Liver (tissue), 9 donors: Measurements from ENCODE around the gene ELAVL1. TPM values are rescaled to one million over a fixed set of nuclear protein-coding genes. Genes with fewer than 3 reads are reported as not detected.

Experiments used
- DNase-seq: peaks from one replicate; pipeline ENCODE4 v3.0.0-alpha.2; 2017; ENCODE audit warnings: low spot score
- H3K27ac ChIP-seq, 2 donors: one replicate each; pipeline ENCODE4 v1.7.0; 2013; ENCODE audit warnings: inconsistent platforms in 2 of 2, low read length in 2 of 2, control low read depth in 1 of 2, low read depth in 1 of 2, mild to moderate bottlenecking in 1 of 2
- H3K27me3 ChIP-seq, 4 donors: one replicate each; pipeline versions ENCODE4 v1.6.1 to v1.7.0; 2013; ENCODE audit warnings: low read length in 3 of 4, inconsistent platforms in 1 of 4, mild to moderate bottlenecking in 1 of 4, moderate library complexity in 1 of 4; ENCODE audit not compliant: control insufficient read depth in 4 of 4, insufficient read depth in 4 of 4
- H3K36me3 ChIP-seq, 4 donors: one replicate each; pipeline versions ENCODE4 v1.6.1 to v1.7.0; 2013; ENCODE audit warnings: low read length in 3 of 4, mild to moderate bottlenecking in 3 of 4, low read depth in 1 of 4, moderate library complexity in 1 of 4; ENCODE audit not compliant: control insufficient read depth in 4 of 4, insufficient read depth in 3 of 4
- H3K4me1 ChIP-seq, 4 donors: one replicate each; pipeline versions ENCODE4 v1.6.1 to v1.7.0; 2013; ENCODE audit warnings: low read length in 3 of 4, mild to moderate bottlenecking in 3 of 4, moderate library complexity in 1 of 4; ENCODE audit not compliant: control insufficient read depth in 4 of 4, insufficient read depth in 4 of 4
- H3K4me3 ChIP-seq, 3 donors: one replicate each; pipeline versions ENCODE4 v1.6.1 to v1.7.0; 2013; ENCODE audit warnings: low read length in 3 of 3, control low read depth in 1 of 3, low read depth in 1 of 3, mild to moderate bottlenecking in 1 of 3
- H3K9ac ChIP-seq, 2 donors: one replicate each; pipeline ENCODE4 v1.7.0; 2013; ENCODE audit warnings: low read length in 2 of 2, mild to moderate bottlenecking in 2 of 2, moderate library complexity in 2 of 2, control low read depth in 1 of 2, low read depth in 1 of 2
- H3K9me3 ChIP-seq, 4 donors: one replicate each; pipeline versions ENCODE4 v1.6.1 to v1.7.0; 2013; ENCODE audit warnings: low read length in 3 of 4; ENCODE audit not compliant: control insufficient read depth in 4 of 4
- CTCF ChIP-seq: fragments of 150-350 bp; IDR thresholded peaks from 2 replicates; pipeline ENCODE4 v1.5.1; 2017; ENCODE audit warnings: improper control_type of control experiment, low read depth, low read length; ENCODE audit not compliant: missing input control
- EGR1 ChIP-seq, 2 donors: IDR thresholded peaks; 2 replicates each; pipeline ENCODE4 v1.6.1; 2016 to 2018; ENCODE audit warnings: antibody characterized with exemption in 2 of 2, low read depth in 2 of 2
- FOXA1 ChIP-seq: IDR thresholded peaks from 2 replicates; pipeline ENCODE4 v1.6.1; 2016; ENCODE audit warnings: antibody characterized with exemption
- FOXA2 ChIP-seq: IDR thresholded peaks from 2 replicates; pipeline ENCODE4 v1.6.1; 2016; ENCODE audit warnings: antibody characterized with exemption
- GABPA ChIP-seq, 2 donors: IDR thresholded peaks in 1 of 2; conservative IDR thresholded peaks in 1 of 2; 2 replicates each; pipeline ENCODE4 v1.6.1; 2016; ENCODE audit warnings: antibody characterized with exemption in 2 of 2, mild to moderate bottlenecking in 1 of 2, moderate library complexity in 1 of 2
- HNF4G ChIP-seq: IDR thresholded peaks from 2 replicates; pipeline ENCODE4 v1.6.1; 2016; ENCODE audit warnings: antibody characterized with exemption
- JUND ChIP-seq, 2 donors: IDR thresholded peaks; 2 replicates each; pipeline ENCODE4 v1.6.1; 2016; ENCODE audit warnings: antibody characterized with exemption in 2 of 2
- MAX ChIP-seq: IDR thresholded peaks from 2 replicates; pipeline ENCODE4 v1.6.1; 2016; ENCODE audit warnings: antibody characterized with exemption
- RAD21 ChIP-seq, 2 donors: IDR thresholded peaks; 2 replicates each; pipeline ENCODE4 v1.6.1; 2016; ENCODE audit warnings: antibody characterized with exemption in 2 of 2, mild to moderate bottlenecking in 2 of 2
- REST ChIP-seq: IDR thresholded peaks from 2 replicates; pipeline ENCODE4 v1.6.1; 2016; ENCODE audit warnings: antibody characterized with exemption, mild to moderate bottlenecking
- RXRA ChIP-seq, 2 donors: IDR thresholded peaks; 2 replicates each; pipeline ENCODE4 v1.6.1; 2017 to 2018; ENCODE audit warnings: antibody characterized with exemption in 2 of 2, mild to moderate bottlenecking in 1 of 2
- TAF1 ChIP-seq: conservative IDR thresholded peaks from 2 replicates; pipeline ENCODE4 v1.6.1; 2016; ENCODE audit warnings: antibody characterized with exemption, mild to moderate bottlenecking
- YY1 ChIP-seq: IDR thresholded peaks from 2 replicates; pipeline ENCODE4 v1.6.1; 2016; ENCODE audit warnings: antibody characterized with exemption, mild to moderate bottlenecking
- ZBTB33 ChIP-seq: IDR thresholded peaks from 2 replicates; pipeline ENCODE4 v1.6.1; 2016; ENCODE audit warnings: antibody characterized with exemption
- WGBS: extraction: QIAGEN DNeasy Blood & Tissue Kit; methylation state at CpG from one replicate; pipeline ENCODE4 v1.1.7; 2013; 5-methylcytosine and 5-hydroxymethylcytosine counted together
- polyA plus RNA-seq, 2 donors: library from polyadenylated mRNA; stranded (reverse) in 1 of 2; unstranded in 1 of 2; fragments of 200-250 nt in 1 of 2; fragments of >200 nt in 1 of 2; fragmentation: Nextera tagmentation in 1 of 2; extraction: Ambion mirVana in 1 of 2; gene quantifications; one replicate each; pipeline versions ENCODE4 v1.2.1 to v1.2.3, GENCODE V29; 2013 to 2015
- total RNA-seq, 2 donors: library from RNA; depleted of rRNA; stranded (reverse); fragments of >200 nt; gene quantifications; one replicate each; pipeline ENCODE4 v1.2.3, GENCODE V29; 2014
- donor health status: healthy.
- donor health status: healthy.
- donor health status: healthy.
- donor health status: healthy.
- donor health status: healthy.

Gene ELAVL1
- total and polyA plus RNA-seq, 4 donors: 14.4 to 33.7 (median 19.1) TPM

- no peak for DNase-seq
- no peaks in the 10 kb centered on the region for H3K9me3 ChIP-seq
- no peaks in the 10 kb centered on the region for H3K27me3 ChIP-seq
- H3K4me3 ChIP-seq: no peak overlapping the region
- no peak for TF ChIP-seq FOXA2
- no peak for TF ChIP-seq TAF1
- TF ChIP-seq MAX: no peak
- no peak for TF ChIP-seq HNF4G
- no peak for TF ChIP-seq GABPA (IDR thresholded peaks at IDR 0.05 in 1 of 2, conservative IDR thresholded peaks at IDR 0.05 in 1 of 2)
- no peak for TF ChIP-seq CTCF
- TF ChIP-seq REST: no peak
- TF ChIP-seq RXRA (IDR thresholded peaks at IDR 0.05): no peak
- no peak for TF ChIP-seq YY1
- no peak for TF ChIP-seq FOXA1
- TF ChIP-seq ZBTB33: no peak
- TF ChIP-seq EGR1 (IDR thresholded peaks at IDR 0.05; ENCODE audit: low read depth in 2 of 2): no peak
- TF ChIP-seq JUND (IDR thresholded peaks at IDR 0.05): no peak
- TF ChIP-seq RAD21 (IDR thresholded peaks at IDR 0.05): no peak
- WGBS: 97% methylated on average over 4 of the region's 4 CpGs
- H3K9ac ChIP-seq: no peak overlapping the region
- no peak overlapping the region for H3K27ac ChIP-seq
- peaks cover 14 to 47% (median 38%) of the 10 kb centered on the region in 4 donors for H3K4me1 ChIP-seq
- peaks cover 0 to 16% (median 10%) of the 10 kb centered on the region in 4 donors for H3K36me3 ChIP-seq
Measured at GRCh38 chr19:7976461-7976860, 29.0 kb downstream of the ELAVL1 start.

GRCh38 chr19:7975037-7975436, 30.4 kb downstream of the ELAVL1 start:
- WGBS: 67% methylated on average over 7 of the region's 7 CpGs
- no peak for DNase-seq

More at GRCh38 chr19:7975037-7975436, 30.4 kb downstream of the ELAVL1 start:
- Histone ChIP-seq H3K9ac (no peak overlapping the region), H3K36me3 (peaks cover 0 to 16% (median 9%) of the 10 kb centered on the region in 4 donors), H3K4me1 (peaks cover 7 to 40% (median 32%) of the 10 kb centered on the region in 4 donors), H3K27me3 (no peaks in the 10 kb centered on the region), H3K27ac (no peak overlapping the region), H3K4me3 (no peak overlapping the region), H3K9me3 (no peaks in the 10 kb centered on the region)
- TF ChIP-seq GABPA (IDR thresholded peaks at IDR 0.05 in 1 of 2, conservative IDR thresholded peaks at IDR 0.05 in 1 of 2) (no peak), YY1 (no peak), RXRA (IDR thresholded peaks at IDR 0.05) (no peak)
